ENCODE measurements around the gene LRRC74A. TPM values are rescaled to one million over a fixed set of nuclear protein-coding genes. Genes with fewer than 3 reads are reported as not detected.

Gene LRRC74A
- total RNA-seq (2014; rRNA removed; shearing (Covaris generic)), result not detected in 2 replicates

- no peak for DNase-seq (ENCODE audit: low spot score)
Measured at GRCh38 chr14:76826122-76826521, at the start of gene LRRC74A. TSS of gene LRRC74A (plus strand) at chr14:76826408. CDS start at chr14:76826698, 290 bp downstream.

DNA sequence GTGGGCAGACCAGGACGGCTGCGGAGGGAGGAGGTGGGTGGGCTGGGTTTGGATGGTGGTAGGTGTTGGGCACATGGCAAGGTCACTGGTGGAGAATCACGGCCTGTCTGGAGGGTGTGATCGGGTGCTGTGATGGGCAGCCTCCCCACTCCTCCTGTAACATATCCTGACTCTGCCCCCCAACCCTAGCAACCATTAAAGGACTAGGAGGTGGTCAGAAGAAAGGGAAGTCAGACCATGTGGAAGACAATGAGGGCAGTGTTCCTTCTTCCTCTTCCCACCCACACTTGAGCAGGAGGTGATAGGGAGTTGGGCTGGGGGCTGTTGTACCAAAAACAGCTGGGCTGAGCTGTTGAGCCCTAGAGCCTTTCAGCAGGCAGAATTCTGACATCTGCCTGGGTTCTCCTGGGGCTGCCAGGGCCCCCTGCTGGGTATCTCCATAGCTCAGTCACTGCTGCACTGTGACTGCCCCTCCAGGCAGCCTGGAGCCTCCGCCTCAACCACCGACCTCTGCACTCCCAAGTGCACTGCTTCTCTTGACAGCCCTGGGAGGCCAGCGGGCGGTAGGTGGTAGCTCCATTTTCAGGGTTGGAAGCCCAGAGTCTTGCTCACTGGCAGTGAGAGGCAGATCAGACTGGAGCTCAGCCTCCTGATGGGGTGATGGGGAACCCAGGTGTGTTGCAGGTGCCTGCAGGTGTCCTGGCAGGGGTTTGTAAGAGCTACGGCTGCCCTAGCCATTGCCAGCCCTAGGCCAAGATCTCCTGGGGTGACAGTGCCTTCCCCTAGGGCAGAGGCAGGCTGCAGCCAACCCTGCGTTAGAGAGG, 49.6 kb upstream of the LRRC74A start:
- no peak for DNase-seq (ENCODE audit: low spot score)

DNA sequence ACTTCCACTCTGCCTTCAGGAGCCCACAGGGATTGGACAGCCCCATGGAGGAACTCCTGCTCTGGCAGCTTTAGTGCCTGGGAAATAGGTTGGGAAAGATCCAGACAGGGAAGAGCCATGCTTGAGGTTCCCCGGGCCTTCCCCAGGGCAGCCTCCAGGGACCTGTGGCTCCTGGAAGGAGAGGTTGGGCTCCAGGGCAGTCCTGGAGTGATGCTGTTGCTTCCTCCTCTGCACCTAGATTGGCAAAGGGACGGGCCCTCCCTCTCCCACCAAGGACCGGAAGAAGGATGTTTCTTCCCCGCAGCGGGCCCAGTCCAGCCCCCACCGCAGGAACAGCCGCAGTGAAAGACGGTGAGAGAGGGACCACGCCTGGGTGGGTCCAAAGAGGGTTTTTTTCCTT, 48.5 kb upstream of the LRRC74A start:
- DNase-seq (ENCODE audit: low spot score), result no peak

DNA sequence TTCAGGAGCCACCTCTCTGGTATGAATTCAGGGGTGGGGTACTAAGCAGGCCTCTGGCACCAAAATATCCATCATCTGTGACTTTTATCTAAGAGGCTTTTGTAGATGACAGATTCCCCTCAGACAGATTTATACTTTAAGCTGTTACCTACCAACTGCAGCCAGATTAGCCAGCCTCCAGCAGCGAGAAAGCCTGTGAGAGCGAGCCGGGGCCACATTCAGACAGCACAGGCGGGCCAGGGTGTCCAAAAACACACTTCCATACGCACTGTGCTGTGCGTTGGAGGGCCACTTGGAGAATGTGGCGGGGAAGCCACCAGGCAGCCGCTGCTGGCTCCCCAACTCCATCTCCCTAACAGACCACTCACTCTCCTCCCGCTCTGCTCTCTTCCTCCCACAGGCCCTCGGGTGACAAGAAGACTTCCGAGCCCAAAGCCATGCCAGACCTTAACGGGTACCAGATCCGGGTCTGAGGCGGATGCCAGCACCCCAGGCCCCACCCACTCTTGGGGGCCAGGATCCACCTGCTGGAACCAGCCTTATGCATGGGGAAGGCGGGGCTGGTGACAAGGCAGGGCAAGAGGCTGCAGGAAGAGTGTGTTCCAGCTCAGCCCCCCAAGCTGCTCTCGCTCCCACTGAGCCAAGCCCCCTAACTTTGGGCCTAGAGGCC, 47.5 kb upstream of the LRRC74A start:
- DNase-seq (ENCODE audit: low spot score), result no peak

GRCh38 chr14:76779221-76780057, 46.8 kb upstream of the LRRC74A start:
- DNase-seq (ENCODE audit: low spot score), result no peak

GRCh38 chr14:76780058-76780345, 46.2 kb upstream of the LRRC74A start:
- no peak for DNase-seq (ENCODE audit: low spot score)

DNA sequence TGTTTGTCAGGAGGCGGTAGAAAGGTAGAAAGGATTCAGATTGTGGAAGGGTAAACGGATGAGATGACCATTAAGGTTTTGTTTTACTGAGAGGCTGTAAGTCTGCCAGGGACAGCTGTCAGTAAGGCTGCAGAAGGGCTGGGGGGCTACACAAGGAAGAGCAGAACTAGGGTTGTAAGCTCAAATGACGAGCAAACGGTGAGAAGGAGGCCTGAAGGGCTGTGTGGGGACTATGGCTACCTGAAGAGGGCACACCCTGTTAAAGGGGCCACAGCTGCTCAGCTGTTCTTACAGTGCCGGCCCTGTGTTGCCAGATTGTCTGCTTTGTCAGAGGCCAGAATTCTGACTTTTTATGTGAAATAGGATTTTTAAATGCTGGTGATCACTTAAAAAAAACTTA, 45.8 kb upstream of the LRRC74A start:
- no peak for DNase-seq (ENCODE audit: low spot score)

GRCh38 chr14:76780875-76781647, 45.1 kb upstream of the LRRC74A start:
- peak; percentile 14 for DNase-seq (ENCODE audit: low spot score)

- peak; percentile 18 for DNase-seq (ENCODE audit: low spot score)
Measured at GRCh38 chr14:76781648-76782051, 44.6 kb upstream of the LRRC74A start.

DNA sequence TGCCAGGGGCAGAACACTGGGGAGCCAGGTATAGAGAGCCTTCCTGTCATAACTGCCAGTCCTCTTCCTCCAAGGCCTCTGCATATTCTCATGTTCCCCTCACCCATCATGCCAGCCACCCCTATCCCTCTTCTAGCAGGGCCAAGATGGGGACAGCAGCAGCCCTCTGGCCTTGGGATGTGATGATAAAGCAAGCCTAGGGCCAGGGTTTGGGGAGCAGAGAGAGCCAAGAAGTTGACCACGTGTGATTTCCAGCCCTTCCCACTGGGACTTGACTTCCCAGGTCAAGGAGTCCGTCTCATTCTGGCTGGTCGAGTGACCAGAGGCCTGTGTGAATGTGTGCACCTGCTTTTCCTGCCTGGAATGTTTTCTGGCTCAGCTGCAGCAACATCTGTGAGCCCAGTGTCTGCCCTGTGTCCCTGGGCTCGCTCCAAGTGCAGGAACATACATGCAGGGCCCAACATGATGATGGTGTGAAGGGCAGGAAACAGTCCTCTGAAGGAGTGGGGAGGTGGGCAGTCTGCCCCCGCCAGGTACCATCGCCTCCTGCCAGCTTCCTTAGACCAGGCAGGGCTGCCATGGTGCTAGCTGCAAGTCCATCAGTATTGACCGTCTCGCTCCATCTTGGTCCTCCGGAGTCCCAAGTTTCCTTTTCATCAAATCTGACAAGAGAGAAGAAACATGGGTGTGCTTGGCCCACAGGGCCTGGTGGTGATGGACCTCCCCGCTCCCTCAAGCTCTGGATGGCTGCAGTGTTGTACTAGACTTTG, 43.9 kb upstream of the LRRC74A start:
- DNase-seq (ENCODE audit: low spot score), result no peak

- no peak for DNase-seq (ENCODE audit: low spot score)
Measured at GRCh38 chr14:76782885-76783566, 43.2 kb upstream of the LRRC74A start.

DNA sequence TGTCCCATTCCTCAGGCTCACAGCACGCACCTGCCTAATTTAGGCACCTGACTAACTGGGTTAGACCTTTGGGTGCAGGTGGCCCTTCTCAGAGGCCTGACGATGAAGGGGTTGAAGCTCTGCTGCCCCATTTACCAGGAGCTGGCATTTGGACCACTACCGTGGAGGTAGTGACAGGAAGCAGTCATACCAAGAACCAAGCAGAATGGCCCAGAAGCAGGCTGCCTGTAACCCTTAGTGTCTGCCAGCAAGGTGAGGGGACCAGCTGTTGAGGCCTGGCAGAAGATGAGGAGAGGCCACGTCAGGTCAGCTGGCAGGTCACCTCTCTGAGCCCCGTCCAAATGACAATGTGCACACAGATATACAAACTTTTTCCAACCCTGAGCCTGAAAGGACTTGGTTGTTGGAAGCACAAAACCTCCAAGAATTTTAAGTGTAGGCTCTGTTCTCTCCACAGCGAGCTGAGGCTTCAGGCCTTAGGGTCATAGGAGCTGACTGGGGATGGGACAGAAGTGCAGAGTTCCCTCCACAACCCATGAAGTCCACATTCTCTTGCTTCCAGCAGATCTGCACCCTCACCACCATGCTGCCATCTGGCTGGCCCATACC, 41.8 kb upstream of the LRRC74A start:
- DNase-seq (ENCODE audit: low spot score), result no peak

DNA sequence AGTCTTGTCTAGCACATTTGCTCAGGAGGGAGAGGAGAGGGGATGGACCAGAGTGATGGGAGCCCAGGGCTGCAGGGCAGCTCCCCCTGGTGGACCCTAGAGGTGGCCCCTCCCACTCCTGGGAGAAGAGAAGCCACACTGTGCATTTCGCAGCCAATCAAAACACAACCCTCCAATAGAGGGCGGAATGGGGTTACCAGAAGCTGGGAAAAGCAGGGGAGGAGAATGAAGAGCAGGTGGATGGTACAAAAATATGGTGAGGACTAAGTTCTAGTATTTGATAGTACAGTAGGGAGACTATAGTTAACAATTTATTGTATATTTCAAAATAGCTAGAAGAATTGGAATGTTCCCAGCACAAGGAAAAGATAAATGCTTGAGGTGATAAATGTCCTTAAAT, 41.3 kb upstream of the LRRC74A start:
- DNase-seq (ENCODE audit: low spot score), result peak; percentile 75

- no peak for DNase-seq (ENCODE audit: low spot score)
Measured at GRCh38 chr14:76786601-76787000, 39.6 kb upstream of the LRRC74A start.

DNA sequence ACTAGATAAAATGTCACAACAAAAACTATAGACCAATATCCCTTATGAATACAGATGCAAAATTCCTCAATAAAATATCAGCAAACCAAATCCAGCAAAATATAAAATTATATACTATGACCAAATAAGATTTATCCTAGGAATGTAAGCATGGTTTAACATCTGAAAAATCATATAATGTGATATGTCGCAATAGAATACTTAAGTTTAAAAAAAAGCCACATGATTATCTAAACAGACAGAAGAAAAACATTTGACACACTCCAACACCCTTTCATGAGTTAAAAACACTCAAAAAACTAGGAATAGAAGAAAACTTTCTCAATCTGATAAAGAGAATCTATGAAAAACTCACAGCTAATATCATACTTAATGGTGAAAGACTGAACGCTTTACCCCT, 33.8 kb upstream of the LRRC74A start:
- DNase-seq (ENCODE audit: low spot score), result no peak

- DNase-seq (ENCODE audit: low spot score), result no peak
Measured at GRCh38 chr14:76793324-76793723, 32.9 kb upstream of the LRRC74A start.

DNA sequence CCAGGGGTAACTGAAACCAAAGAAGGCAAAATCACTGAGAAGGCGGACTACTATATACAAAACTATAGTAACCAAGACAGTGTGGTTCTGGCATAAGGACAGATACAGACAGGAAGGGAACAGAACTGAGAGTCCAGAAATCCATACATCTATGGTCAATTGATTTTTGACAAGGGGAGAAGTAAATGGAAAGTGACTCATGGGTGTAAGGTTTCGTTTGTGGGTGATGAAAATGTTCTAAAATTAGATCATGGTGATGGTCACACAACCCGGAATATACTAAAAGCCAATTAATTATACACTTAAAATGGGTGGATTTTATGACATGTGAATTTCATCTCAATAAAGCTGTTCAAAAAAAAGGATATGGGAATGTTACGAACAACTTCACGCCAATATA, 32.3 kb upstream of the LRRC74A start:
- no peak for DNase-seq (ENCODE audit: low spot score)

- DNase-seq (ENCODE audit: low spot score), result no peak
Measured at GRCh38 chr14:76806446-76806845, 19.8 kb upstream of the LRRC74A start.

DNA sequence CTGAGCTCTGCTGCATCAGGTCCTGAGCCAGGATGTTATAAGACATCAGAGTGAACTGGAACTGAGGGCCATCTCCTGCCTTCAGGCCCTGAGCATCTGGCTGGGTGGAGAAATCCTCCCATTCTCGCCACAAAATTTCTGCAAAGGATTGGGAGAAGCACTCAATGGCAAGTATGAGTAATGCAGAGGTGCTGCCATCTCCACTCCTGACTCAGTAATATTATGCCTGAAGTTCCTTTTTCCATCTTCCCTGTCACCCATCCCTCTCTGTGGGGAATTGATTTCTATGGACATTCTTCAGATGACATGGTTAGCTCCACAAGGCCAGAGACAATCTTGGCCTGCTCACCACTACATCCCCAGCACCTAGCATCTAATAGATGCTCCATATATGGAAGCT, 18.2 kb upstream of the LRRC74A start:
- DNase-seq (ENCODE audit: low spot score), result no peak

DNA sequence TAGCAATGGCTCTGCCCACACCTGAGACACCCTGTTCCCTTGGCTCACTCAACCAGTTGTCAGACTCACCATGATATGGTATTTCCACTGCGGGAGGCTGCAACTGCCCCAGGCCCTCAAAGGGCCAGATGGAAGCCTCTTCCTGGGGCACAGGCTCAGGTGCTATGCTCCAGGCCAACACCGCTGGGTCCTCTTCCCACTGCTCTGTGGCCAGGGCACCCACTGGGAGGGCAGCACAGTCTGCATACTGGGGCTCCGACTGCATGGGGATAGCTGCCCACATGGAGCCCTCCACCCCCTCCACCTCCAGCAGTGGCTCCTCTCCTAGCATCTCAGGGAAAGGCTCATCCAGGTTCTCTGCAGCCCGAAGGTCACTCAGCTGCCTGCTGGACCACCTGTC, 17.2 kb upstream of the LRRC74A start:
- no peak for DNase-seq (ENCODE audit: low spot score)
